GDM1 (cell line): Measurements from ENCODE around the gene SETD7.
"Not testable (repeated sequence)": the region's sequence is repeated elsewhere in the genome, so short reads cannot be mapped to it uniquely, and the experiment has no call there.

Experiments
- DNase-seq: peaks from one replicate; lab custom pipeline; 2025; lab: John Stamatoyannopoulos, UW

Gene SETD7

DNA sequence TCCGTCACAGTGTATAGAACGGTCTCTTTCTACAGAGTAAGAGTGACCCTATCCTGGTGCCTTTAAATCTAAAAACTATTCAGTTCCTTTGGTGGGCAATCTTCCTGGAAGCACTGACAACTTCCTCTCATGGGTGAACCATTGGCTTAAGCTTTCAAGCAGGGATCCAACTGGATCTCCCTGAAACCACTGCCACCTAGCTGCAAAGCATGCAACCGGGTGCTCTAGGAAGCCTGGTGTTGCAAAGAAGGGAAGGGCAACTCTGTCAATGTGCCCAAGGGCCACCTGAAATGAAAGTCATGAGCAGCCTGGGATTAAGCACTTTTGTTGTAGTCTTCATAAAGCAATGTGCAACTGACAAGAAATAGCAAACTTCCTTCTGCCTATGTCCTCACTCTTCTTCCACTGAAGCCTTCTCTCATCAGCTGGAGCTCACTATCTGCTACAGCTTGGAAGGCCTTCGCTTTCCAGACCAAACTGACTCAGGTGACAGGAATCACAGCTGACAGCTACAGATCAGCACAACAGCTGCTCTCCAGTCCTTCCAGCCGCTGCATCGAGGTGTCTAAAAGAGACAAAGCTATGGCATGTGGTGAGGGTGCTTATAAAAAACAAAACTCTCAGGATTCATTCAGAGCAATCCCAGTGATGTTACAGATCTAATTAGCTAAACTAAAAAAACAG is 46.1 kb downstream of the SETD7 start:
- DNase-seq: no peak

DNA sequence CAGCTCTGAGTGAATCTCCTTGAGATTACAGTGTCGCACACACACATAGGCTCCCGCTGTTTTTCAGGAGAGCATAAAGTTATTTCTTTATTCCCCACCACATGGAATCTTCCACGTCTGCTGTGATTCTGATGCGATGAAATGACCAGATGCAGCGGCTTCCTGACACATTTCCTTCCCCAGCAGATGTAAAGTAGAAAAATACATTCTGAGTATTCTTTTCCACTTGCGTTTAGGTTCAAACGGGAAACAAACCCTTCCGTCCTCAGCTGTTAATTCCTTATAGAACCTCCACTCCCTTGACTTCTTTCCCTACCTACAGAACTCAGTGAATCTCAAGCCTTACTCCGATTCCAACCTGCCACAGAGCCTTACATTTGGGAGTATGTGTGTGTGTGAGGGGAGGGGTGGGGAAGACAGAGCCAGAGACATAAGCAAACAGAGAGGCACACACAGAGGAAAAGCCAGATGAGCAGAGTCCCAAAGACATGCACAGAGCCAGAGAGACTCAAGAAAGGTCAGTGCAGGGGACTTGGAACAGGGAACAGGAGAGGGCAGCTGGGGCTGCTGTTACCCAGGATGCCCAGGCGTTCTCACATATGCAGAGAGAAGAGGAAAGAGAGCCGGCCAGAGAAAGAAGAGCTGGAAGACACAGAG is 47.3 kb downstream of the SETD7 start:
- DNase-seq: no peak

DNA sequence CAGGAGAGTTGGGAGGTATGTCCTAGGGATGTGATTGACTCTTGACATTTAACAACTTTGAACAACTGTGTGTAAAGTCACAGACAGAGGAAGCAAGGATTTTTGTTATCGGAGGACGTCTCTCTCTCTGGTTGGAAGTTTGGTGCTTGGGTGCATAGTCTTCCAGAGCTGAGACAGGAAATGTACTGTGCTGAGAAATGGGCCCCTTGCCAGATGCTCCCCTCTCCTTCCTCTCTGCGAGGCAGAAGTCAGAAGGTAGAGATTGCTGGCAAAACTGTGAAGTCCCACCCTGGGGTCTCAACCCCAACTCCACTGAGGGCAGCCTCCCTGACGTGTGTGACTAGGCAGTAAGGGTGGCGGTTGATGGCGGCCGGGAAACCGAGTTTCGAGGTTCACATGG is 49.2 kb downstream of the SETD7 start:
- DNase-seq: no peak

DNA sequence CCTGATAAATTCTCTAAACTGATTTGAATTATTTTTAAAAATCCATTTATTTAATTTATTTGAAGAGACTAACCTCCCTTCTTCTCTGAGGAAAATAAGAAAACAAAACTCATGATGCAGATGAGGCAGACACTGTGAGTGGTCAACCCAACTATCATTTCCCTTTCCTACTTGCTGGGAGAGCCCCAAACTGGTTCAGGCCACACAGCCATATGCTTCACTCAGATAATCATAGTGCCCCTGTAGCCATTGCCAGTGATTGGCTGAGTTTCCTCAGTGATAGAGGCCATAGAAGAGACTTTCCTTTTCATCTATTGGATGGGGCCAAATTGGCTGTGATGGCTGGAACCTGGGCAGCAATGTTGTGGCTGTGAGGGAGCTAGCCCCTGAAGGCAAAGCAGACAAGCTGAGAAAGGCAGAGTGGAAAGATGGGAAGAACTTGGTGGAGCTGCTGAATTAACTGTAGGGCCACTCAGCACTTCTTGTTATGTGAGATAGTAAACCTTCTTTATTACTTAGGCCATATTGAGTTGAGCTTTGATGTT is 52.3 kb downstream of the SETD7 start:
- no peak for DNase-seq

DNA sequence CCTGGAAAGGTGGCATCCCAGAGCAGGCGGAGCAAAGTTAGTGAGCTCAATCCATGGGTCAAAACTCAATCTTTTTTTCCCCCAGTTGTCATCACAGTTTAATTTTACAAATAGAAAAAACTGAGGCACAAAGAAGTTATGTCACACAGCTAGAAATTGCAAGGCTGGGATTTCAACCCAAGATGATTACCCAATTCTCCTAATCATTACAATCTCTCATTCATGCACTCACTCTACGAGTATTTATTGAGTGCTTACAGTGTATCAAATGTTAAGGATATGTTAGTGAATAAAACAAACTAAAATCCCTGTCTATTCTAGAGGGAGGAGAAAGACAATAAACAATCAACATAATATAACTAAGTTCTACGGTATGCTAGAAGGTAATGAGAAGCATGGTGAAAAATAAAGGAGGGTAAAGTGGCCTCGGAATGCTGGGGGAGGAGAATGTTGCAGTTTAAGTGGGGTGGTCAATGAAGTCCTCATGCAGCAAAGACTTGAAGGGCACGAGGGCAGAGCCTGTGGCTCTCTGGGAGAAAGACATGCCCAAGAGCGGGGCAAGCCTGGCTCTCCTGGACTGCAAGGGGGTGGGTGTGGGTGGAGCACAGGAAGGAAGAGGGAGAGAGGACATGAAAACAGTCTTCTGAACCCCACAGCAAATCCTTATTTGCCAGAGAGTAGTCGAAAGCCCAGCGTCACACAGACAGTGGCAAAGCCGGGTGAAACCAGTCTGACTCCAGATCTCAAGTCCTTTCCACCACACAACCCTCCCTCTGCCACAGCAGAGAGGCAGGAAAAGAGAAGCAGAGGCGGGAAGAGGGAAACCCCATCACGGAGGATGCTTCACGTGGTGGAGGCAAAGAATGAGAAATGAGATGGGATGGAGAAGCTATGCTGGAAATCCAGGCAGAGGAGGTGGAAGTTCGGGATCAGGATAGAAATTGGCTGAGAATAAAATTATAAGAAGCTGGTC is 53.8 kb downstream of the SETD7 start:
- DNase-seq: no peak

DNA sequence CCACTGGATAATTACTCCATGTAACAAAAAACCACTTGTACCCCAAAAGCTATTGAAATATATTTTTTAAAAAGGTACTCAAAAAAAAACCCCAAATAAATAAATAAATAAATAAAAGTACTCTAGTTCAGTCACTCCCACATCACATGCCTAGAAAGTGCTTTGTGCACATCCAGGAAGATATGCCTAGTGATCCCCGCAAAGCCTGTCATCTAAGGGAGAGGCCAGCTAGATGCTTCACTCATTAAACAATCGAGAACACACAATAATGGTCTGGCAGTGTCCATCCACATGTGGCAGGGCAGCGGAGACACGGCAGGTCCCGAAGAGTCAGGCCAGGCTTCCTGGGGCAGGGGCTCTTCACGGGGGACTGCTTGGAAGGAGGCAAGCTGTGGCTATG is 54.5 kb downstream of the SETD7 start:
- DNase-seq: no peak

DNA sequence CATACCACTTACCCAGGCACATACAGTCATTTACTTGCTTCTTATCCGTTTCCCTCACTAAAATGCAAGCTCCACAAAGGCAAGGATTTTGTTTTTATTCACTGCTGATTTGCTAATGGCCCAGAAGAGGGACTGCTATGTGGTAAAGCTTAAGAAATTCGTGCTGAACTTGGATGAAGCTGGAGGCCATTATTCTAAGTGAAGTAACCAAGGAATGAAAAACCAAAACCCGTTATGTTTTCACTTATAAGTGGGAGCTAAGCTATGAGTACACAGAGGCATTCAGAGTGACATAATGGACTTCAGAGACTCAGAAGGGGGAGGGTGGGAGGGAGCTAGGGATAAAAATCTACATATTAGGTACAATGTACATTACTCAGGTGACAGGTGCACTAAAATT is 54.9 kb downstream of the SETD7 start:
- no peak for DNase-seq

DNA sequence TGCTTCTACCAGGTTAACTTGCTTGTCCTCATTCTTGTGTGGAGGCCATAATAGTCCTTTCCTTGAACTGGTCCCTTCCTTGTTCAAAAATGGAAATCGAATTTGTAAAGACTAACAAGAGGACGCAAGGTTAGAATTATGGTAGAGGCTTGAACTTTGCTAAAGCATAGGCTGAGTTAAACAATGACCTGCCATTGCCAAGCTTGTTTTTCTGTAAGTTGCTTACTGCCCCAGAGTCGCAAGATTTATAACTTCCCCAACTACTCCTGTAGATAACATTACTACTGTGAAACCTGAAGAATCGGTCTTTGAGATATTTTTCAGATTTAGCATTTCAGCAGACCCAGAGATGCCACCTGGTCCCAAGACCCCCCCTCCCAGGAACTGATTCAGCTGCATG is 56.8 kb downstream of the SETD7 start:
- no peak for DNase-seq

DNA sequence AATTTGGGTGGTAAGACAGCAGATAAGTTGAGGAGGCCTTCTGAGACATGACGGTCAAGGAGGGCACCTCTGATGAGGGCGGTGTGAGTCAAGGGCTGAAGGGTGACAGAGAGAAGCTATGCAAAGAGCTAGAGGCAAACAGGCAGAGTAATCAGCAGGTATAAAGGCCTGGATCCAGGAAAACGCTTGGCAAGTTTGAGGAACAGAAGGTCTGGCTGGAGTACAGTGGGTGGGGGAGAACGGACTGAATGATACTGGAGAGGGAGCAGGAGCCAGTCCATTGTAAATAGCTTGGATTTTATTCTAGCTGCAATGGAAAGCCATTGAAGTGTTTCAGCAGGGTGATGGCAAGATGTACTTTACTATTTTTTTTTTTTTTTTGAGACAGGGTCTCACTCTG is 62.8 kb downstream of the SETD7 start:
- no peak for DNase-seq

DNA sequence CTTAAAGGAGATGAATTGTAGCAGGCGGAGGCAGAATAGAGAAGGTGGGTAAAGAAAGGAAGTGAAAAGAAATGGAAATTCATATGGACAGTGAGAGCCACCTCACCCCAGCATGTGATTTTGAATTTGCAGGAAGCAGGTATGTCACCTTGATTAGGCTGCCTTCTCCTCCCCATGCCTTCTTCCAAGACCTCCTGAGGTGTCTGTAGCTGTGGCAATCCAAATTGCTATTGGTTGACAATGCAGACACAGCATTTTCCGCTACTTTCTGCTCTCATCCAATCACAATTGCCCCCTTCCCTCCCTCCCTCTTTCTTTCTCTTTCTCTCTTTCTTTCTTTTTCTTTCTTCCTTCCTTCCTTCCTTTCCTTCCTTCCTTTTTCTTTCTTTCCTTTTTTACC is 63.6 kb downstream of the SETD7 start:
- DNase-seq: no peak

DNA sequence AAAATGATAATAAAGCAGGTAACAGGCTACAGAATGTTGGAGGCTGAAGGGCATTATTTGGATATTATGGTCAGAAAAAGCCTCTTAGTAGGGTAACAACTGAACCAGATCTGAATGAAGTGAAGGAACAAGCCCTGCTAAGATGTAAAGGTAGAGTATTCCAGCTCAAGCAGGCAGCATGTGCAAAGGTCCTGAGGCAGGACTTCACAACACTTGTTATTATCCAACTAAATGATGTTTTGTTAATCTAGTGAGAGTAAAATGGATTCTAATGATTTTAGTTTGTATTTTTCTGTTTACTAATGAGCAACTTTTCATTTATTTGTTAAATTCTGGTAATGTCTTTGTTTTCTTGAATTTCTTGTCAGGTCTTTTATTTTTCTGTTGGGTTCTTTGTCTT is 66.4 kb downstream of the SETD7 start:
- no peak for DNase-seq

DNA sequence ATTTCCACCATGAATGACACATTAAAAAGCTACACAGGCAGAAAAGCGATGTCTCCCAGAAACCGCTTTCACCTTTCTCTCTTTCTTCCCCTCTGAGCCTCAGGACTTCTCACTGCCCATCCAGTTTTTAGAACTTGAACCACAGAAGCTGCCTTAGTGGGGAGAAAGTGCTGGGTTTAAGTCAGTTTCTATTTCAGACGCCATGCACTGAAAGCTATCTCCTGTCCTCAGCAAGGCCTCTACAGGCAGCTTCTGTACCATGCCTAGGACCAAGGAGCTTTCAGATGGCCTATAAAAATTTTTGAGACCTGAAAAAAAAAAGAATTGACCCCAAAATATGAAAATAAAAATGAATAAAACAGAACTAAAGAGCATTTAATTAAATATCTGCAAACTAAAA is 67.6 kb downstream of the SETD7 start:
- no peak for DNase-seq

DNA sequence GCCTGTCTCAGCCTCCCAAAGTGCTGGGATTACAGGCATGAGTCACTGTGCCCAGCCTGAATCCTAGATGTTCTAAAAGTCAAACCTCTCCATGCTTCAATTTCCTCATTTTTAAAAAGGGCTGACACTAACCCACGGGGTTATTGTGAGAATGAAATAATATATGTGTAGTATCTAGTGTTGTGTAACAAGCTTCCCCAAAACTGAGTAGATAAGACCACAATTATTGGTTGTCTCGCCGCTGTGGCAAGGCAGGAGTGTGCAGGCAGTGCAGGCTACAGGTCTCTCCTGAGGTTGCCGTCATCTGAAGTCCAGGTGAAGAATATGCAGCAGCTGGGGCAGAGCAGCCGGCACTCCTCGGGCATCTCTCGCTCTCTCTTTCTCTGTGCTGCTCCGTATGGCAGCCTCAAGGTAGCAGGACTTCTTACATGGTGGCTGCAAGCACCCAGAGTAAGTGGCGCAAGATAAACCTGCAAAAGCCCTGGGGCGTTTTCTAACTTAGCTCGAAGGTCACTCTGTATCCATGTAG is 71.2 kb downstream of the SETD7 start:
- no peak for DNase-seq

DNA sequence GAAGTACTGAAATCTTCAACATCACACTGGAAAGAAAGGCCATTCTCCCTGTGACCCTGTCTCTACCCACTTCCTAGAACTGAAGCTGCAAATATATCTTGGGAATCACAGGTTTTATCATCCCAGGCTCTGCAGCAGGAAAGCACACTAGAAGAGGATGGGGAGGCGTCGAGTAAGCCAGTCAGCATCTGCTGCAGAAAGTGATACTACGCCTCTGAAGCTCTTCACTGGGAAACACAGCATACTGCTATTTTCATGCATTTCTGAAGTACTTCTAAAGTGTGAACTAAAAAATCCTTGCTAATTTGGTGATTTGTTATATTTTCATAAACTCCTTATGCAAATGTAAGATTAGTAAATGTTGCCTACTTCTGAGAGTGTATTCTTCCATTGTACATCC is 73.0 kb downstream of the SETD7 start:
- DNase-seq: no peak

DNA sequence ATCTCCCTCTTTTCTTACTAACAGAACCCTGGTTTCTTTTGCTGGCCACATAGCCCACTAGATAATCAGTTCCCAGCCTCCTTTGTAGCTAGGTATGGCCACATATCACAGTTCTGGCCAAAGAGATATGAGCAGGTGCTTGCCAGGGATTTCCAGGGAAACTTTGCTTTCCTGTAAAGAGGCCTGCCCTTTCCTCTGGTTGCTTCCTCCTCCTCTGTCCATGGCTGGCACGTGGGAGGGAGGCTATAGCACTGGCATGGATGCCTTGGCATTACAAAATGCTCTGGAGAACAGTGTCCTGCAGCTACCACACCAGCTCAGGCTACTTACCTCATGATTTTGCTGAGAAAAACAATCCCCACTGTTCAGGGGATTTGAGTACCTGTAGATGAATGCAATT is 74.6 kb downstream of the SETD7 start:
- DNase-seq: no peak

DNA sequence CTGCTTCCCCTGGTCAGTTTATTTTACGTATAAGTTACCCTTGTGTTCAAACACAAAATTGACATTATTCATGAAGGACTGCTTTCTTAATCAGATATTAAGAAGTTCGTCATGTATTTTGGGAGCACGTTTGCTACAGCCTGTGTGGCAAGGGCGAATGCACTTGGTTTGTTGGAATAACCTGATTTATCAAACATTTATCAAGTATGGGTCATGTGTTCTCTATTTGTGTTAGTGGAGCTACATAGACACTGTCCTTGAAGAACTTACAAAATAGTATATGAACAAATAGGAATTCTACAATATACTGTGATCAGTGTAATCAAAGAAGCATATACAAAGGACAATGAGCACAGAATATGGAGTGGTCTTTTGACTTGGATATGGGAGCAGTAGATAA is 79.7 kb downstream of the SETD7 start:
- no peak for DNase-seq

DNA sequence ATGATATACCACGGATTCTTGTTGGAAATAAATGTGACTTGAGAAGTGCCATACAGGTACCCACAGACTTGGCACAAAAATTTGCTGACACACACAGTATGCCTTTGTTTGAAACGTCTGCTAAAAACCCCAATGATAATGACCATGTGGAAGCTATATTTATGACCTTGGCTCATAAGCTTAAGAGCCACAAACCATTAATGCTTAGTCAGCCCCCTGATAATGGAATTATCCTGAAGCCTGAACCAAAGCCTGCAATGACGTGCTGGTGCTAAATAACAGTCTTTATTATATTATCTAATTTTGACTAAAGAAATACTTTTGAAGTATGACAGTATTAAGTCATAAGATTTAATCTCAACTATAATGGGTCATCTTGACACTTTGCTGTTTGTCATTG is 83.2 kb downstream of the SETD7 start:
- DNase-seq: no peak

DNA sequence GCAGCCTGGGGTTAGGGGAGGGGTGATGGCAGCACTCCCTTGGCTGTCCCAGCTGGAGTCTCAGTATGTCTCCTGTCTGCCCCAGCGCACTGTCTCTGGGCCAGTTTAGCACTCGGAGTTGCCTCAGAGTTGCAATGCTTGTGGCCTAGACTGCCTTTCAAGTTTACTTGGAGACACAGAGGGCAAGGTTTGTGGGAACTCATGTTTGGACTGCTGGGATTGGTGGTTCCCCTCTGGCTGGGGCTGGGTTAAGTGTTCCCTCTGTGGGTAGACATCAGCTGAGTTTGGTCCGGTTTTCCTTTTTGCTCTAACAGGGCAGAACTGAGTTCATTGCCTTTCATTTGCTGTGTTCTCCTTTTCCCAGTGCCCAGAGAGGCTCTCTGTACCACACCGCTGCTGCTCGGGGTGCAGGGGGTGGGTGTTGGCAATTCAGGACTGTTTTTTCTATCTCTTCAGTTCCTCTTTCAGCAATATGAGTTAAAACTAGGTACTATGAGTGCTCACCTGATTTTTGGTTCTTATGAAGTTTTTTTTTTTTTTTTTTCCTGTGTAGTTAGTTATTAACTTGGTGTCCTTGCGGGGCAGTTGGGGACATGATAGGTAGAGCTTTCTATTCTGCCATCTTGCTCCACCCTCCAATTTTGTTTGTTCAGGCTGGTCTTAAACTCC is 84.9 kb downstream of the SETD7 start:
- DNase-seq: no peak

DNA sequence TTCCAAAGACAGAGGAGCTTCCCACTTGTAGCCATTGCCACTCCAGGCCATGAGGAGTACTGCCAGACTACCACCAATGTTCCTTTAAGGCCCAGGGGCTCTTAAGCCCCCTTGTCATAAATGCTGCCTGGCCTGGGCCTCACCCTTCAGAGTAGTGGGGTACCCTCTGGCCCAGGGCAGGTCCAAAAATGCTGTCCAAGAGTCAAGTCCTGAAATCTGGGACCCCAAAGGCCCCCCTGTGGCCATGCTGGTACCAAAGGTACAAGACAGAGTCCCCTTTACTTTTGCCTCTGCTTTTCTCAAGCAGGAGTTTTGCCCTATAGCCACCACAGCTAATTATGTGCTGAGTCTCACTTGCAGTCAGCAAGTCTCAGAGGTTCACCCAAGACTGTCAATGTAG is 85.7 kb downstream of the SETD7 start:
- DNase-seq: no peak

DNA sequence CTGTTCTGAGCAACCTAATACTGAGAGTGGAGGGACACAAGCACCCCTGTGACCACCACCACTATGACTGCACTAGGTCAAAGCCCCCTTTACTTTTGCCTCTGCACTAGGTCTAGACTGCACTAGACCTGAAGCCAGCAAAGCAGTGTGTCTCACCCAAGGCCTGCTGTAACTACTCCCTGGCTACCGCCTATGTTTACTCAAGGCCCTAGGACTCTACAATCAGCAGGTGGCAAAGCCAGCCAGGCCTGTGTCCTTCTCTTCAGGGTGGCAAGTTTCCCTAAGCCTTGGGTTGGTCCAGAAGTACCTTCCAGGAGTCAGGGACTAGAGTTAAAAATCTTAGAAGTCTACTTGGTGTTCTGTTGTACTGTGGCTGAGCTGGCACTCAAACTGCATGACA is 86.2 kb downstream of the SETD7 start:
- no peak for DNase-seq

DNA sequence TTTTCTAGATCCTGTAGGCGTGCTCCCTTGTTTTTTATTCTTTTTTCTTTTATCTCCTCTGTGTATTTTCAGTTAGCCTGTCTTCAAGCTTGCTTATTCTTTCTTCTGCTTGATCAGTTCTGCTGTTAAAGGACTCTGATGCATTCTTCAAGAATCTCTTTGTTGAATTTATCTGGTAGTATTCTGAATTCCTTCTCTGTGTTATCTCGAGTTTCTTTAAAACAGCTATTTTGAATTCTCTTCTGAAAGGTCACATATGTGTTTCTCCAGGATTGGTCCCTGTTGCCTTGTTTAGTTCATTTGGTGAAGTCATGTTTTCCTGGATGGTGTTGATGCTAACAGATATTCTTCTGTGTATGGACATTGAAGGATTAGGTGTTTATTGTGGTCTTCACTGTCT is 86.8 kb downstream of the SETD7 start:
- DNase-seq: no peak

DNA sequence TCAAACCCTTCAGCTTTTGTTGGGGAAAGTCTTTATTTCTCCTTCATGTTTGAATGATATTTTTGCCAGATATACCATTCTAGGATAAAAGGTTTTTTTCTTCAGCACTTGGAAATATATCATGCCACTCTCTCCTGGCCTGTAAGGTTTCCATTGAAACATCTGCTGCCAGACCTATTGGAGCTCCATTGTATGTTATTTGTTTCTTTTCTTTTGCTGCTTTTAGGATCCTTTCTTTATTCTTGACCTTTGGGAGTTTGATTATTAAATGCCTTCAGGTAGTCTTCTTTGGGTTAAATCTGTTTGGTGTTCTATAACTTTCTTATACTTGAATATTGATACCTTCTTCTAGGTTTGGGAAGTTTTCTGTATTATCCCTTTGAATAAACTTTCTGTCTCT is 87.3 kb downstream of the SETD7 start:
- not testable (repeated sequence) for DNase-seq
